Measurements from ENCODE around the gene PPP1R15A.
"Not testable (repeated sequence)": the region's sequence is repeated elsewhere in the genome, so short reads cannot be mapped to it uniquely, and the experiment has no call there.

Gene PPP1R15A

GRCh38 chr19:48856921-48857320 lies 15.3 kb upstream of the PPP1R15A start:
- DNase-seq = no peak
- in situ Hi-C loops (cut with MboI; ENCODE audit: low pct_unique_long_range_greater_than_20kb, low sequenced_read_pairs) = no loop called here

- in situ Hi-C loops (cut with MboI; ENCODE audit: low pct_unique_long_range_greater_than_20kb, low sequenced_read_pairs) = no loop called here
- peak; percentile 79 for DNase-seq
Measured at GRCh38 chr19:48858984-48859710, 13.1 kb upstream of the PPP1R15A start.

DNA sequence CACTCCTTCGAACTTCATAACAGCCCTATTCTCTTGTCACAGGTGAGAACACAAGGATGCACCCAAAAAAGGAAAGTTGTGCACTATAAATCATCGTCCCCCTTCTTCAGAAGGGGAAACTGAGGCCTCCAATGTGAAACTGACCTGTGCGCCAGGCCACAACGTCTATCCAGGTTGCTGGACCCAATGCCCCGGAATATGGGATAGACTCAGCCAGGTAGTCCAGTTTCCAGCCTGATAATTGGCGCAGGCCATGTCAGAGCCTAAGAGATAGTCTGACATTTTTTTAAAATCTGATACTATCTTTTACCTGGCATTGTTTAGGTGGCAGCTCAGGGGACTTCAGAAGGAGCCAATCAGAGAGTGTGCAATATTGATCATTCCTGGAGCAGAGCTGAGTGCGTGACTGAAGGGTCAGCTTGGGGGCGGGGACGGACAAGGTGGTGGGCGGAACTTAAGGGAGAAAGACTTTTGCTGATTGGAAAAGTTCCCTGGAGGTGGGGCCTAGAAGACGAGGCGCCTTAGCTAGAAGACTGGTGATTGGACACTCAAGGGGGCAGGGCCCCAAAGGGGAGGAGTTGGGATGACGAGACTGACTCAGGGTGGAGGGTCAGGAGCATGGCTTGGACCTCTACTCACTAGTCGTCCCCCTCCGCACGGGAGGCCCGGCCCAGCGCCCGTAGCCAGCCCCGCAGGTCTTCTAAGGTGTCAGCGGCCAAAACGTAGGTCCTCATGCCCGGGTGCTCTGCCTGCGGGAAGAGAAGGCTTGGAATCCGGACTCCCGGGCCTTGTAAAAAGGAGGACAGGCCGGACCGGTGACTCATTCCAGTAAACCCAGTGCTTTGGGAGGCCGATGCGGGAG lies 12.3 kb upstream of the PPP1R15A start:
- DNase-seq = no peak
- in situ Hi-C loops (cut with MboI; ENCODE audit: low pct_unique_long_range_greater_than_20kb, low sequenced_read_pairs) = no loop called here

DNA sequence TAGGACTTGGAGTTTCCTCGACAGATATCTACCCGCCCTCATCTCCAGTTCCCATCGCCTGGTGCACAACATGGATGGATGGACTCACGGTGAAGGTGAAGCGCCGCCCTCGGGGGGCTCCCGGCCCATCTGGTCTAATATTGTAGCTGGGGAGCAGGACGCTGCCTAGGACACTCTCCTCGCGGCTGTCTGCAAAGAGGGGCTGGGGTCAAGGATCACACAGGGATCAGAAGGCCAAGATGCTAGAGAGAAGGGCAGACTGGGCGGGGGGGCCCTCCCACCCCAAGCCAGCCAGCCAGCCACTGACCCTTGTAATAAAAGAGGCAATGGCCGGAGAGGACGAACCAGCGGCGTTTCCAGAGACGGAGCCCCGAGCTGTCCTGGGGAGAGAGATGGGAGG lies 10.9 kb upstream of the PPP1R15A start:
- DNase-seq = no peak
- in situ Hi-C loops (cut with MboI; ENCODE audit: low pct_unique_long_range_greater_than_20kb, low sequenced_read_pairs) = no loop called here

DNA sequence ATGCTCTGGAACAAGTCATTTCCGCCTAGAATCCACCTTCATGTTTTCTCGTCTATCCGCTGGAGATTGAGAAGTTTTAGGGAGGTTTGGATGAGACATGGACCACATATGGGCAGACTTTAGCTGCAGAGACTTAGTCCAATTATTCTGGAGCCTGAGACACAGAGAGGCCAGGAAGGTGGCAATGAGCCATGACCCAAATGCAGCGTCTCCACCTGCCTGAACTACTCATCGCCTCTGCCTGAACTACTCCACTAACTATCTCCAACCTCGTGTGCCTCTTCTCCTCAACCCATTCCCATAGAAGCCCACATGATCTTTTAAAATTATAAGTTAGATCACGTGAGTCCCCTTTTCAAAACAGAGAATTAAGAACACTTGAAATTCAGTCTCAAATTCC lies 9.4 kb upstream of the PPP1R15A start:
- in situ Hi-C loops (cut with MboI; ENCODE audit: low pct_unique_long_range_greater_than_20kb, low sequenced_read_pairs) = no loop called here
- DNase-seq = no peak

DNA sequence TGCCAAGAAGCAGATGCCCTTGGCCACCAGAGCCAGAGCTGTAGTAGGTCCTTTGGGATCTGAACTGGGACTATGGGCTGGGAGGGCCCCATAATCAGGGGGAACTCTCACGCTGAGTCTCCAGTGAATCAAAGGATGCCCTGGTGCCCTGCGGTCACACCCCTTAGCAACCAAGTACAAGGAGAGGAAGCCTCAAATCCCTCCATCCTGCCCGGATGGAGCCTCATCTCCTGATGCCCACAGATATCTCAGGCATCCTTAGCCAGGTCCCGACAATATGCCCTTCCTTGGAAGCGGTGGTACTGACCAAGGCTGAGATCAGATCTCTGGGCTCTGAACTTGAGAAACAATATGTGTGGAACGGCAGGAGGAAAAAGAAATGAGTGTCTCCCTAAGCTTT lies 5.5 kb upstream of the PPP1R15A start:
- in situ Hi-C loops (cut with MboI; ENCODE audit: low pct_unique_long_range_greater_than_20kb, low sequenced_read_pairs) = no loop called here
- no peak for DNase-seq

DNA sequence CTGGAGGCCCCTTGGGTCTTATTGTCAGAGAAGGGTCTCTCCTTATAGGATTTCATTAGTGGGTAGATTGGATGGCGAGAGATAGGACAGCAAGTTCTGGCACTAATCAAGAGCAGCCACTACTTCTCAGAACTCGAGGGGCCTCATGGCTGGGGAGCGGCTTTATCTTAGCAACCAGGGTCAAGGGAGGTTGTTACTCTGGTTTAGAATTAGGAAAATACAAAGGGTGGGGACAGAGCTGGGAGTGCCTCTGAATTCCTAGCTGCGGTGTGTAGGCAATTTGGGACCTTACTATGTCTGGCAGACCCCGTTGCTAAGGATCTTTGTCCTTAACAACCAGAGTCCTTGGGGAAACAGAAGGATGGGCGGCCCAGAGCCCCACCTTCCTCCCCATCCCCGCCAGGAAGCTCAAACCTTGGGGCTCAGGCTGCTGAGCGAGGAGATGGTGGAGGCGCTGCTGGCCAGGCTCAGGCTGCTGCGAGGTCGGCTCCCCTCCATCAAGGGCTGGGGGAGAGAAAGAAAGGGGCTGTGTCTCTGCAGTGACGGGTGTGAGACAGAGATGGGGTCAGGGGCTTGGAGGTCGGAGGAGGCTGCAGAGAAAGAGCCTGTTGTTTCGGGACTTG lies 5.0 kb upstream of the PPP1R15A start:
- no peak for DNase-seq
- in situ Hi-C loops (cut with MboI; ENCODE audit: low pct_unique_long_range_greater_than_20kb, low sequenced_read_pairs) = no loop called here

DNA sequence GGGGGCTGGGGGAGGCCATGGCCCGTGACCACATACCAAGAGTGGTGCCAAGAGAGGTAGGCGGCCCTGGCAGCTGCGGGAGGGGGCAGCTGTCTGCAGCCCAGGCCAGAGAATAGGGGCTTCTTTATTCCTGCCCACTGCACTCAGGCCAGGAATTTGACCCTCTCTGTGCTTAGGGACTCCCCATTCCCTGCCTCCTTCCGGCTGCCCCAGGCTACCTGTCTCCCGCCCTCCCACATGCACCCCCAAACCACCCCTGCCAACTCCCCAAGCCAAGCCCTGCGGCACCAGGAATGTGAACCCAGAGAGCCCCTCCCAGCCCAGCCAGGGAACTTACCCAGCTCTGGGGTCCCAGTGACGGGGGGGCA lies 4.5 kb upstream of the PPP1R15A start:
- no peak for DNase-seq
- in situ Hi-C loops (cut with MboI; ENCODE audit: low pct_unique_long_range_greater_than_20kb, low sequenced_read_pairs) = no loop called here

DNA sequence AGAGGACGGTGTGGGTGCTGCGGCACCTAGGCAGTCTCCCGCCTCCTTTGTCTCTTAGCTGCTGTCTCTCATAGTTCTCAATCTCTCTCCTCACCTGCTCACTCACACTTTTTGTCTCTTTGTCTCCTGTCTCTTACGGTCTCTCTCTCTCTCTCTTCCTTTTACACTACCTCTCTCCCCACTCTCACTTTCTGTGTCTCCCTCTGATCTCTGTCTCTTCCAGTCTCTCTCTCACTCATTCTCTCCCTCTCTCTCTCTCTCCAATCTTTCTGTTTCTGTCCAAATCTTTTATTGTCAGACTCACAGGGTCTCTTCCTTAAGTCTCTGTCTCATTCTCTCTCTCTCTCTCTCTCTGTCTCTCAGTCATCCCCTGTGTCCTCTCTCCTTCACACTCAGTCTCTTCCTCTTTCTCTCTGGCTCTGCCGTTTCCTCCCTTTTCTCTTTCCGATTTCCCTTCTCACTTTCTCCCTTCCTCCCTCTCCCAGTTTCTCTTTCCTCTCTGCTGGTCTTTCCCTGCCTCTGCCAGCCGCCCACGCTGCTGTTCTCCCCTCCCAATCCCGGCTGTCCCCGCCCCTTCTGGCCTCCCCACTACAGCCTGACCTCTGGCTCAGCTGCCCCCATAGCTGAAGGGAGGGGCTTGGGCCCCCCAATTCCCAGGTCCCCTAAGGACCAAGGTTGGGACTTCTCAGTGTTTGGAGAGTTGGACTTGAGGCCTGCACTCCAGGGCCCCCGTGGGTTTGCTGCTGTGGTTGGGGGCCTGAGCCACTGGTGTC lies 3.9 kb upstream of the PPP1R15A start, which contains the start of gene PLEKHA4:
Gene PLEKHA4, minus strand, starts transcription at position 504 of the 773 bp plus-strand sequence. CDS start 997 bp downstream, outside the sequence.
- DNase-seq = no peak
- in situ Hi-C loops (cut with MboI; ENCODE audit: low pct_unique_long_range_greater_than_20kb, low sequenced_read_pairs) = no loop called here

GRCh38 chr19:48870048-48870447 lies 2.2 kb upstream of the PPP1R15A start:
- in situ Hi-C loops (cut with MboI; ENCODE audit: low pct_unique_long_range_greater_than_20kb, low sequenced_read_pairs) = no loop called here
- no peak for DNase-seq

DNA sequence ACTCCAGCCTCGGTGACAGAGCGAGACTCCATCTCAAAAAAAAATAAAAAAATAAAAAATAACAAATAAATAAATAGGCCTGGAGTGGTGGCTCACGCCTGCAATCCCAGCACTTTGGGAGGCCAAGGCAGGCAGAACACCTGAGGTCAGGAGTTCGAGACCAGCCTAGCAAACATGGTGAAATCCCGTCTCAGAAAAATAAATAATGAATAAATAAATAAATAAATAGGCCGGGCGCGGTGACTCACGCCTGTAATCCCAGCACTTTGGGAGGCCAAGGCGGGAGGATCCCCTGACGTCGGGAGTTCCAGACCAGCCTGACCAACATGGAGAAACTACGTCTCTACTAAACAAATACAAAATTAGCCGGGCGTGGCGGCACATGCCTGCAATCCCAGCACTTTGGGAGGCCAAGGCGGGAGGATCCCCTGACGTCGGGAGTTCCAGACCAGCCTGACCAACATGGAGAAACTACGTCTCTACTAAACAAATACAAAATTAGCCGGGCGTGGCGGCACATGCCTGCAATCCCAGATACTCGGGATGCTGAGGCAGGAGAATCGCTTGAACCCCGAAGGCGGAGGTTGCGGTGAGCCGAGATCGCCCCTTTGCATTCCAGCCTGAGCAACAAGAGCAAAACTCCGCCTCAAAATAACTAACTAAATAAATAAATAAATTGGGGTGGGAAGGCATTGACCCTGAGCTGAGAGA lies 595 bp upstream of the PPP1R15A start:
- in situ Hi-C loops (cut with MboI; ENCODE audit: low pct_unique_long_range_greater_than_20kb, low sequenced_read_pairs); DNase-seq: not testable (repeated sequence)

- in situ Hi-C loops (cut with MboI; ENCODE audit: low pct_unique_long_range_greater_than_20kb, low sequenced_read_pairs) = no loop called here
- peak; percentile 89 for DNase-seq
Measured at GRCh38 chr19:48872884-48873475, 759 bp downstream of the PPP1R15A start.

GRCh38 chr19:48873476-48874302 lies 1.5 kb downstream of the PPP1R15A start:
- no peak for DNase-seq
- in situ Hi-C loops (cut with MboI; ENCODE audit: low pct_unique_long_range_greater_than_20kb, low sequenced_read_pairs) = no loop called here

DNA sequence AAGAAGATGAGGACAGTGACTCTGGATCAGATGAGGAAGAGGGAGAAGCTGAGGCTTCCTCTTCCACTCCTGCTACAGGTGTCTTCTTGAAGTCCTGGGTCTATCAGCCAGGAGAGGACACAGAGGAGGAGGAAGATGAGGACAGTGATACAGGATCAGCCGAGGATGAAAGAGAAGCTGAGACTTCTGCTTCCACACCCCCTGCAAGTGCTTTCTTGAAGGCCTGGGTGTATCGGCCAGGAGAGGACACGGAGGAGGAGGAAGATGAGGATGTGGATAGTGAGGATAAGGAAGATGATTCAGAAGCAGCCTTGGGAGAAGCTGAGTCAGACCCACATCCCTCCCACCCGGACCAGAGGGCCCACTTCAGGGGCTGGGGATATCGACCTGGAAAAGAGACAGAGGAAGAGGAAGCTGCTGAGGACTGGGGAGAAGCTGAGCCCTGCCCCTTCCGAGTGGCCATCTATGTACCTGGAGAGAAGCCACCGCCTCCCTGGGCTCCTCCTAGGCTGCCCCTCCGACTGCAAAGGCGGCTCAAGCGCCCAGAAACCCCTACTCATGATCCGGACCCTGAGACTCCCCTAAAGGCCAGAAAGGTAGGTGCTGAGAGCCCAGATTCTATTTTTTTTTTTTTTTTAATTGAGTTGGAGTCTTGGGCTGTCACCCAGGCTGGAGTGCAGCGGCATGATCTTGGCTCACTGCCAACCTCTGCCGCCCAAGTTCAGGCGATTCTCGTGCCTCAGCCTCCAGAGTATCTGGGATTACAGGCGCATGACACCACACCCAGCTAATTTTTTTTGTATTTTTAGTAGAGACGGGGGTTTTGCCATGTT lies 2.3 kb downstream of the PPP1R15A start:
- peak; percentile 54 for DNase-seq
- in situ Hi-C loops (cut with MboI; ENCODE audit: low pct_unique_long_range_greater_than_20kb, low sequenced_read_pairs) = no loop called here

DNA sequence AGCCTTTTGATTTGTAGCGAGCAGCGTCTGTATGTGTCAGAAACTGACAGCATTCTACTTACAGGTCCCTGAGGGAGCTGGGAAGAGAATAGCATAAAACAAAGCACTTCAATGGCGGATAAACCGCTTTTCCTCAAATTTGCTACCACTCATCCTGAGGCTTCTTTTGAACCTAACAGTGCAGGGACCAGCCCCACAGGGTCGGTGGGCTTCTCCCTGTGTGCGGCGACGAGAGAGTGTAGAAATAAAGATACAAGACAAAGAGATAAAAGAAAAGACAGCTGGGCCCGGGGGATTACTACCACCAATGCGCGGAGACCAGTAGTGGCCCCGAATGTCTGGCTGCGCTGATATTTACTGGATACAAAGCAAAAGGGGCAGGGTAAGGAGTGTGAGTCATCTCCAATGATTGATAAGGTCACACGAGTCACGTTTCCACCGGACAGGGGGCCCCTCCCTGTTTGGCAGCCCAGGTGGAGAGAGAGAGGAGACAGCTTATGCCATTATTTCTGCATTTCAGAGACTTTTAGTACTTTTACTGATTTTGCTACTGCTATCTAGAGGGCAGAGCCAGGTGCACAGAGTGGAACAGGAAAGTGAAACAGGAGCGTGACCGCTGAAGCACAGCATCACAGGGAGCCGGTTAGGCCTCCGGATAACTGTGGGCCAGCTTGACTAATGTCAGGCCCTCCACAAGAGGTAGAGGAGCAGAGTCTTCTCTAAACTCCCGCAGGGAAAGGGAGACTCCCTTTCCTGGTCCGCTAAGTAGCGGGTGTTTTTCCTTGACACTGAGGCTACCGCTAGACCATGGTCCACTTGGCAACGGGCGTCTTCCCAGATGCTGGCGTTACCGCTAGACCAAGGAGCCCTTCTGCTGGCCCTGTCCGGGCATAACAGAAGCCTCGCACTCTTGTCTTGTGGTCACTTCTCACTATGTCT lies 4.1 kb downstream of the PPP1R15A start:
- DNase-seq; in situ Hi-C loops (cut with MboI; ENCODE audit: low pct_unique_long_range_greater_than_20kb, low sequenced_read_pairs): not testable (repeated sequence)

- in situ Hi-C loops (cut with MboI; ENCODE audit: low pct_unique_long_range_greater_than_20kb, low sequenced_read_pairs) = no loop called here
- DNase-seq = no peak
Measured at GRCh38 chr19:48877855-48878195, 5.6 kb downstream of the PPP1R15A start.
